ENCODE measurements around the gene SPRN.

The SPRN gene

DNA sequence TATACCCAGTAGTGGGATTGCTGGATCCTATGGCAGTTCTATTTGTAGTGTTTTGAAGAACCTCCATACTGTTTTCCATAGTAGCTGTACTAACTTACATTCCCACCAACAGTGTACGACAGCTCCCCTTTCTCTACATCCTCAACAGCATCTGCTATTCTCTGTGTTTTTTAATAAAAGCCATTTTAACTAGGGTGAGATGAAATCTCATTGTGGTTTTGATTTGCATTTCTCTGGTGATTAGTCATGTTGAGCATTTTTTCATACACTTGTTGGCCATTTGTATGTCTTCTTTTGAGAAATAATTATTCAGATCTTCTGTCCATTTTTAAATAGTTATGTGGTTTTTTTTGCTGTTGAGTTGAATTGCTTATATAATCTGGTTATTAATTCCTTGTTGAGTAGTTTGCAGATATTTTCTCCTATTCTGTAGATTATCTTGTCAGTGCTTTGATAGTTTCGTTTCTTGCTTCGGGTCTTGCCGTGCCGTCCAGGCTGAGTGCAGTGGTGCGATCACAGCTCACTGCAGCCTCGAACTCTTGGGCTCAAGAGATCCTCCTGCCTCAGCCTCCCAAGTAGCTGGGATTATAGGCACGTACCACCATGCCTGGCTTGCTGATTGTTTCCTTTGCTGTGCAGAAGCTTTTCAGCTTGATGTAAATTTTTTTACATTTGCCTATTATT is 18.4 kb downstream of the SPRN start:
- no peak for DNase-seq (ENCODE audit: low spot score)

DNA sequence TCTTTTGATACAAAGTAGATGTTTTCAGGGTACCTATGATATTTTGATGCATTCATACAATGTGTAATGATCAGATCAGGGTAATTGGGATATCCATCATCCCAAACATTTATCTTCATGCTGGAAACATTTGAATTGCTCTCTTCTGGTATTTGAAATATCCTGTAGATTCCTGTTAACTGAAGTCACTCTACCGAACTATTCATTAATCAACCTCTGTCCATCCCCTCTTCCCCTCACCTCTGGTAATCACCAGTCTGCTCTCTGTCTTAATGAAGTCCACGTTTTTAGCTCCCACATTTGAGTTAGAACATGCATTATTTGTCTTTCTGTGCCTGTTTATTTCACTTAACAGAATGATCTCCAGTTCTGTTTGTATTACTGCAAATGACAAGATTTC is 19.2 kb downstream of the SPRN start:
- DNase-seq (ENCODE audit: low spot score) = no peak

GRCh38 chr10:133403784-133404183 is 20.6 kb downstream of the SPRN start:
- DNase-seq (ENCODE audit: low spot score) = no peak

GRCh38 chr10:133403359-133403758 is 21.1 kb downstream of the SPRN start:
- DNase-seq (ENCODE audit: low spot score) = no peak

- no peak for DNase-seq (ENCODE audit: low spot score)
These were observed 22.3 kb downstream of the SPRN start for GRCh38 chr10:133401981-133402725.

GRCh38 chr10:133401500-133401899 is 22.9 kb downstream of the SPRN start:
- no peak for DNase-seq (ENCODE audit: low spot score)

DNA sequence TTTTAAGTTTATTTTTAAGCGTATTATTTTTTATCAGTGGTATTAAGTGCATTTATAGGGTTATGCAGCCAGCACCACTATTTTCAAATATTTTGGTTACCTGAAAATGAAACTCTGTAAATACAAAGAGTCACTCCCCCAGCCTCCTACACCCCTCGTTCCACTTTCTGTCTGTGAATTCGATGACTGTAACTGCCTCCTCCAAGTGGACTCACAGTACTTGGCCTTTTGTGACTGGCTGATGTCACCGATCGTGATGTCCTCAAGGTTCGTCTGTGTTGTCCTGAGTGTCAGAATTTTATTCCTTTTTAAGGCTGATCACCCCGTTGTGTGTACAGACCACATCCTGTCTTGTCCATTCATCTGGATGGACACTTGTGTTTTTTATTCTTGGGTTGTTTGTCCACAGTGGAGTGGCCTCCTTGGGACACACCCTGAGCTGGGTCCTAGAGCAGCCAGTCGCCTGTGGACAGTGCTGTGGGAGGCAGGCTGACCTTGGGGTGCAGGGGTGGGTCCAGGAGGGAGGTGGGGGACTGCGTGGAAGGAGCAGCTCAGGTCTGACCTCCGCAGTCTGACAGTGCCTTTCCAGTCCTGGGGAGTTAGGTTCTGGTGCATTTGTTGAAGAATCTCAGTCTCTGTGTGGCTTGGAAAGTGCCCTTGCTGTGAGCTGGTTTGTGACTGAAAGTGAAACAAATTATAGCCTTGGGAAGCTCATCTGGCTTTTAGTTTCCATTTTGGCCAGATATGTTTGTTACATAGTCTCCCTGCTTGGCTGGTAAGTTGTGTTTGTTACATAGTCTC is 23.6 kb downstream of the SPRN start:
- DNase-seq (ENCODE audit: low spot score) = no peak

DNA sequence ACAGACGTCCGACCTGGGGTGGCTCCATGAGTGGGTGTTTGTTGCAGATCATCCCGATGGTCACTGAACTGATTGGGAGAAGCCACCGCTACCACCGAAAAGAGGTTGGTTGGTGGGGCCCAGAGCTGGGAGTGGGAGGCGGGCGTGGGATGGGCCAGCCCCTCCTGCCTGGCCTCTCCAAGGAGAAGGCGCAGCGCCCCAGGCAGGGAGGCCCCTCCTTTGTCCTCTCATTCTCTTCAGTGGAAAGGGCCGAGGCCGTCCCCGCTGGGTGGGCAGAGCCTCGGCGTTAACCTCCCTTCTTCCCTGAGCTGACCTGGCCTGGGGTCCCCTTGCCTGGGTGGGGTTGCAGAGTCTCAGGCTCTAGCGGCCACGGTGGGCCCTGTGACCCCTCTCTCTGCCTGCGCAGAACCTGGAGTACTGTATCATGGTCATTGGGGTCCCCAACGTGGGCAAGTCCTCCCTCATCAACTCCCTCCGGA is 25.3 kb downstream of the SPRN start:
- no peak for DNase-seq (ENCODE audit: low spot score)

- DNase-seq (ENCODE audit: low spot score) = no peak
These were observed 26.5 kb downstream of the SPRN start for GRCh38 chr10:133397938-133398337.

- DNase-seq (ENCODE audit: low spot score) = no peak
These were observed 28.3 kb downstream of the SPRN start for GRCh38 chr10:133396035-133396624.

GRCh38 chr10:133394801-133395221 is 29.6 kb downstream of the SPRN start:
- DNase-seq (ENCODE audit: low spot score) = no peak

- peak; percentile 94 for DNase-seq (ENCODE audit: low spot score)
These were observed 30.3 kb downstream of the SPRN start, which contains the start of gene MTG1 for GRCh38 chr10:133394064-133394663. Gene MTG1, plus strand, starts transcription at chr10:133394157. Its CDS starts 64 bp downstream, at chr10:133394221.

DNA sequence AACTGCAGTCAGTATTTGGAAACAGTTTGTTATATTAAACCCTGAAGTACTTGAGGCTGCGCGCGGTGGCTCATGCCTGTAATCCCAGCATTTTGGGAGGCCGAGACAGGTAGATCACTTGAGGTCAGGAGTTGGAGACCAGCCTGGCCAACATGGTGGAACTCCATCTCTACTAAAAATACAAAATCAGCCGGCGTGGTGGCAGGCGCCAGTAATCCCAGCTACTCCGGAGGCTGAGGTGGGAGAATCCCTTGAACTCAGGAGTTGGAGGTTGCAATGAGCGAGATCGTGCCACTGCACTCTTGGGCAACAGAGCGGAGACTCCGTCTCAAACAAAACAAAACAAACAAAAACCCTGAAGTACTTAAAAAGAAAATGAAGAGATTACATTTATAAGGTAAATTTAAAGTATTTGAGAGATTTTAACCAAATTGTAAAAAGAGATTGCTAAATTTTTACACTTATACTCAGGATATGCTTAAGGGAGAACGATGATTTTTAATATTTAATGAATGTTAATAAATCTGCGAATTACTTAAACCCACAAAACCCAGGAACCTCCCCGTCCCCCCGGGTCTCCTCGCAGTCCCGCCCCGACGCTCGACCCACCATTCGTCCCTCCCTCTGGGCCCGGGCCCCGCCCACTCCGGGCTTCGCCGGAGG is 30.9 kb downstream of the SPRN start:
- DNase-seq (ENCODE audit: low spot score) = no peak

- peak; percentile 53 for DNase-seq (ENCODE audit: low spot score)
These were observed 32.5 kb downstream of the SPRN start for GRCh38 chr10:133391761-133392518.

- DNase-seq (ENCODE audit: low spot score) = no peak
These were observed 33.2 kb downstream of the SPRN start for GRCh38 chr10:133391249-133391635.

DNA sequence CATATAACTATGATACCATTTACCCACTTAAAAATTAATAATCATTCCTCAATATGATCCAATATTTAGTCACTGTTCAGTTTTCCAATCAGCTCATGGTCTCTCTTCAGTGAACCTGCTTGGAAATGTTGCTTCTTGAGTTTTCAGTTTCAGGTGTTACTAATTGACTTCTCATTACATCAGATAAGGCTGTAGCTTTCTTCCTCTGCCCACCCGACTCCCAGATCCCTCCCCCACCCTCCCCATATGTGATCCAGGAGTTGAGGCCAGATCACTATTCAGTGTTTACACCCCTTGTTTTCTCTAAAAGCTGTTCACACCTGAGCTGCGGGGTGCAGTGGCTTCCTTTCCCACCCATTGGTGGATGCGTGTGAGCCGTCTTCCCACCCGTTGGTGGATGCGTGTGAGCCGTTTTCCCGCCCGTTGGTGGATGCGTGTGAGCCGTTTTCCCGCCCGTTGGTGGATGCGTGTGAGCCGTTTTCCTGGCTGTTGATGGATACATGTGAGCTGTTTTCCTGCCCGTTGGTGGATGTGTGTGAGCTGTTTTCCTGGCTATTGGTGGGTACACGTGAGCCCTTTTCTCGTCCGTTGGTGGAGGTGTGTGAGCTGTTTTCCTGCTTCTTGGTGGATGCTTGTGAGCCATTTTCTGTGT is 33.7 kb downstream of the SPRN start:
- no peak for DNase-seq (ENCODE audit: low spot score)

DNA sequence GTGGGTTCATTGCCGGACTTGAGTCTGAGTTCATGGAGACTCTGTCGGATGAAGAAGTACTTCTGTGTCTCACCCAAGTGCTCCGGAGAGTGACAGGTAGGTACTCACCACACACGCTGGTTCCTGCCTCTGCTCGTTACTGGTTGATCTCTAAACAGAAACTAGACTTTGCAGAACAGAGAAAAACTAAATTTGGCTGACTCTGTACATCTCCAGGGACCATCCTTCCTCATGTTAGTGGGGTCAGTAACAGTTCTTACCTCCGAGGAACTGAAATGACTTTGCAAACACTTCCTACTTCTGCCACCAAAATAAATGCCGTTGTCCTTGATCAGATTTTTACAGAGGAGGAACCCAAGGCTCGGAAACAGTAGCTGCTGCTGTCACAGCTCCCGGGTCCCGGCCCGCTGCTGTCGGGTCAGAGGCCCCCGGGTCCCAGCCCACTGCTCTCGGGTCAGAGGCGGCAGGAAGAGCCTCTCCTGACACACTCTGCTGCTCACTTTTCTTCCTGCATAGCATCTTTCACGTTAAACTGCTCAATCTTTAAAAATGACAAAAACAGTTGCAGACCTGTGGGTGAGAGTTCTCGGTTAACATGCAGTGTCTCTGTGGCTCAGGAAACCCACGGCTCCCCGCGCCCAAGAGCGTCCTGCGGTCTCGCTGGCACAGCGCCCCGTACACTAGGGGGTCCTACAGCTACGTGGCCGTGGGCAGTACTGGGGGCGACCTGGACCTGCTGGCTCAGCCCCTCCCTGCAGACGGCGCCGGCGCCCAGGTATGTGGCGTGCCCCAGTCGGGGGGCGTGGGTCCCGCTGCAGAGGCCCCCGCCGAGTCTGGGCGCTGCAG is 35.2 kb downstream of the SPRN start:
- peak; percentile 58 for DNase-seq (ENCODE audit: low spot score)

DNA sequence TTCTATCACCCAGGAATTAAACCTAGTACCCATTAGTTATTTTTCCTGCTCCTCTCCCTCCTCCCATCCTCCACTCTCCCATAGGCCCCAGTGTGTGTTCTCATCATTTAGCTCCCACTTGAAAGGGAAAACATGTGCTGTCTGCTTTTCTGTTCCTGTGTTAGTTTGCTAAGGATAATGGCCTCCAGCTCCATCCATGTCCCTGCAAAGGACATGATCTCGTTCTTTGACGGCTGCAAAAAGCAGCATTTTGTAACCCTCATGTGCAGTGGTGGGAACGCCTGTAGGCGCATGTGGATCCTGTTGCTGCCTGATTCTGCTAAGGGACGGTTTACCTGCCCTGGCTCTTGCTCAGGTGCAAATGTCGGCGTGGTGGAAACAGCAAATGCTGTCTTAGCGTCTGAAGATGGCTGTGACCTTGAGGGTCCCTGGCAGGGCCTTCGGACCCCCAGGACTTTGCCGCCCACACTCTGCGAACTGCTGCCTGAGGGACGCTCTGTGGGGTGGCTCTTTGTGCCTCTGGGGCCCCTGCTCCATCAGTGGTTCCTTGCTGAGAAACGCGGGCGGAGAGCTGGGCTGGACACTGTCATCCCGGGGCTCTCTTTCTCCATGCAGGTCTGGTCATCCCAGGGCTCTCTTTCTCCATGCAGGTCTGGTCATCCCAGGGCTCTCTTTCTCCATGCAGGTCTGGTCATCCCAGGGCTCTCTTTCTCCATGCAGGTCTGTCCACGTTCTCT is 36.0 kb downstream of the SPRN start:
- no peak for DNase-seq (ENCODE audit: low spot score)

All from CD4-positive, alpha-beta T cell treated with Interleukin-15 for 4 hours (primary cell).